ENCODE data around the gene ARRDC5.

- TF ChIP-seq IRF2 (CRISPR knock-in tag; IDR thresholded peaks at IDR 0.05; ENCODE audit: borderline replicate concordance, low read depth) (no peak), ZNF138 (CRISPR knock-in tag; conservative IDR thresholded peaks at IDR 0.05) (no peak), TEAD1 (CRISPR knock-in tag; IDR thresholded peaks at IDR 0.05) (no peak)
These were observed 6.1 kb upstream of the ARRDC5 start for GRCh38 chr19:4908781-4909155.

Data from WTC11 (cell line).